ENCODE measurements around the gene WRAP53. TPM values are rescaled to one million over a fixed set of nuclear protein-coding genes. Genes with fewer than 3 reads are reported as not detected.

Gene WRAP53
- total and polyA plus RNA-seq, 10 of the 15 experiments (the other 5 are each of a cell fraction or from before 2014, with no cell fraction given) = 1.9 to 42.0 (median 21.9) TPM

DNA sequence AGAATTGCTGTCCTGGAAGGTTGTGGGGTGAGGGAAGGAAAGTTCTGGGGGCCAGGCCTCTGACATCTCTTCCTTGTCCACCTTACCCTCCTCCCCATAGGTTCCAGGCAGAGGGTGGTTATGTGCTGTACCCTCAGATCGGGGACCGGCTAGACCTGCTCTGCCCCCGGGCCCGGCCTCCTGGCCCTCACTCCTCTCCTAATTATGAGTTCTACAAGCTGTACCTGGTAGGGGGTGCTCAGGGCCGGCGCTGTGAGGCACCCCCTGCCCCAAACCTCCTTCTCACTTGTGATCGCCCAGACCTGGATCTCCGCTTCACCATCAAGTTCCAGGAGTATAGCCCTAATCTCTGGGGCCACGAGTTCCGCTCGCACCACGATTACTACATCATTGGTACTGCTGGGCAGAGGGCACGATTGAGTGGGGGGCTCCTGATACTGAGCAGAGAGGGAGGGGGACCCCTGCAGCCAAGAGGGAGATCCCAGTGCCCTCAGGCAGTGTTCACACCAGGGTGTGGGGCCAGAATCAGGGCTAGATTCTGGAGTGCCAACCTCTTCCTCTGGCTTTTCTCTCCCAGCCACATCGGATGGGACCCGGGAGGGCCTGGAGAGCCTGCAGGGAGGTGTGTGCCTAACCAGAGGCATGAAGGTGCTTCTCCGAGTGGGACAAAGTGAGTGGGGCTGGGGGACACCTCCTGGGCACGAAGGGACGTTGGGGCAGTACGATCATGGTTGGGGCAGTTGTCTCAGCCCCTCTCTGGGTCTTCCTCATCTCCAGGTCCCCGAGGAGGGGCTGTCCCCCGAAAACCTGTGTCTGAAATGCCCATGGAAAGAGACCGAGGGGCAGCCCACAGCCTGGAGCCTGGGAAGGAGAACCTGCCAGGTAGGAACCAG, 19.8 kb downstream of the WRAP53 start (continued):
- TF ChIP-seq, protein P1, sequence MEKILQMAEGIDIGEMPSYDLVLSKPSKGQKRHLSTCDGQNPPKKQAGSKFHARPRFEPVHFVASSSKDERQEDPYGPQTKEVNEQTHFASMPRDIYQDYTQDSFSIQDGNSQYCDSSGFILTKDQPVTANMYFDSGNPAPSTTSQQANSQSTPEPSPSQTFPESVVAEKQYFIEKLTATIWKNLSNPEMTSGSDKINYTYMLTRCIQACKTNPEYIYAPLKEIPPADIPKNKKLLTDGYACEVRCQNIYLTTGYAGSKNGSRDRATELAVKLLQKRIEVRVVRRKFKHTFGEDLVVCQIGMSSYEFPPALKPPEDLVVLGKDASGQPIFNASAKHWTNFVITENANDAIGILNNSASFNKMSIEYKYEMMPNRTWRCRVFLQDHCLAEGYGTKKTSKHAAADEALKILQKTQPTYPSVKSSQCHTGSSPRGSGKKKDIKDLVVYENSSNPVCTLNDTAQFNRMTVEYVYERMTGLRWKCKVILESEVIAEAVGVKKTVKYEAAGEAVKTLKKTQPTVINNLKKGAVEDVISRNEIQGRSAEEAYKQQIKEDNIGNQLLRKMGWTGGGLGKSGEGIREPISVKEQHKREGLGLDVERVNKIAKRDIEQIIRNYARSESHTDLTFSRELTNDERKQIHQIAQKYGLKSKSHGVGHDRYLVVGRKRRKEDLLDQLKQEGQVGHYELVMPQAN (conservative IDR thresholded peaks at IDR 0.05) = no peak
- no peak for TF ChIP-seq MXI1 (IDR thresholded peaks at IDR 0.05; ENCODE audit: low read depth, low read length)
- TF ChIP-seq NR2C2 (IDR thresholded peaks at IDR 0.05; ENCODE audit: borderline replicate concordance, control insufficient read depth, insufficient read length, low read depth) = no peak
- TF ChIP-seq IRF3 (IDR thresholded peaks at IDR 0.05) = no peak
- TF ChIP-seq NFXL1 (IDR thresholded peaks at IDR 0.05; ENCODE audit: borderline replicate concordance) = no peak
- TF ChIP-seq MEF2A (IDR thresholded peaks at IDR 0.05; ENCODE audit: insufficient read depth, low read depth, low read length) = no peak
- TF ChIP-seq SUZ12 (IDR thresholded peaks at IDR 0.05; ENCODE audit: unreplicated experiment) = no peak
- no peak for TF ChIP-seq PBX3 (IDR thresholded peaks at IDR 0.05; ENCODE audit: insufficient replicate concordance, low read depth, low read length)
- TF ChIP-seq SMC3 (IDR thresholded peaks at IDR 0.05; ENCODE audit: borderline replicate concordance, low read length) = no peak
